Diencephalon (tissue), 1 donor: ENCODE results near the gene IPO9. TPM values are rescaled to one million over a fixed set of nuclear protein-coding genes. Genes with fewer than 3 reads are reported as not detected.

Experiments
- small RNA-seq: library from RNA; depleted of rRNA; stranded (forward); fragments of <200 nt; gene quantifications from one replicate; pipeline ENCODE3, GENCODE V24; 2014
- total RNA-seq: library from RNA; depleted of rRNA; stranded (reverse); fragments of >200 nt; gene quantifications from one replicate; pipeline ENCODE4 v1.2.3, GENCODE V29; 2014

IPO9 gene
- total RNA-seq = 66.9 TPM

GRCh38 chr1:201828820-201829774 is at the start of gene IPO9:
TSS of gene IPO9 (plus strand) at chr1:201829157. CDS start at chr1:201829210, 53 bp downstream.

DNA sequence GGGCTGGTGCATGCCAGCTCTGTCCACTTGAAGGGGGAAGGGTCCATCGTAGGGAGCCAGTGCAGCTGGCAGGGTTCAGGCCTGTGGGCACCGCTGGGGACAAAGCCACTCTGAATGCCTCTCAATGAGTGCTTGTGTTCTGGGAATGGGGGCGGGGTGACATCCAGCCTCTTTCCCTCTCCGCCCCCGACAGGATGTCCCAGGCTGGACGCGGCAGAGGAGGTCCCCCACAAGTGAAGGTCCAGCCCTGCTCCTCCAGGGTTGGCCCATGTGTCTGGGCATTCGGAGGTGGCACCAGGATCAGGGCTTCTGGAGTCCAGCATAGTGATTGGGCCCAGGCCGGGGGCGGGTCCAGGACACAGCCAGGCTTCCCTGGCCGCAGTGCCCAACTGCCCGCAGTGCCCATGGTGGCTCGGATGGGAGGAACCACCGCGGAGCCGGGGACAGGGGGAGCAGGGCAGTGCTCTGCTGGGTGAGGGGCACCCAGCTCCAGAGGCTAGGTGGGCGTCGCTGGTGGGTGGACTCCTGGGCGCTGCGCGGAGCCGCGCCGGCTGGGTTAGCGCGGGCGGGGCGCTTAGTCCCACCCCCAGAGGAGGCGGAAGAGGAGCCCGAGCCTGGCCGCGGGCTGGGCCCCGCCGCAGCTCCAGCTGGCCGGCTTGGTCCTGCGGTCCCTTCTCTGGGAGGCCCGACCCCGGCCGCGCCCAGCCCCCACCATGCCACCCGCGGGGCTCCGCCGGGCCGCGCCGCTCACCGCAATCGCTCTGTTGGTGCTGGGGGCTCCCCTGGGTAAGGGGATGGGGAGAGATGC is 59.5 kb downstream of the IPO9 start, which contains the start of gene SHISA4:
TSS of gene SHISA4 (plus strand) at position 617 of the 808 bp plus-strand sequence. CDS start at position 714, 97 bp downstream.

Small RNAs within 50 kb of the gene (small RNA-seq; reads per million reads assigned to genes)
- gene MIR1231 (not detected), gene MIR6739 (0.08 reads per million)

Other genes starting within 250 kb of the IPO9 start
- gene SHISA4, start 59.7 kb downstream of the IPO9 start, total RNA-seq = 48.0 TPM
- 0.46 TPM for gene LMOD1, start 117.4 kb downstream of the IPO9 start, total RNA-seq
- gene TIMM17A, start 126.3 kb downstream of the IPO9 start, total RNA-seq = 74.7 TPM
- 12.2 TPM for gene RNPEP, start 153.5 kb downstream of the IPO9 start, total RNA-seq
- gene ELF3, start 181.4 kb downstream of the IPO9 start, total RNA-seq = not detected